Suppressor macrophage (primary cell): Measurements from ENCODE around the gene SMTNL2.
A peak's percentile ranks its signal among the peaks of the same experiment; 100 is the strongest.
"Not testable (repeated sequence)": the region's sequence is repeated elsewhere in the genome, so short reads cannot be mapped to it uniquely, and the experiment has no call there.

Experiments
- DNase-seq, 4 experiments: peaks; one replicate each; pipeline ENCODE4 v3.0.0-alpha.2; 2020 to 2022

SMTNL2 gene

GRCh38 chr17:4560837-4561256 is 23.5 kb upstream of the SMTNL2 start:
- DNase-seq: no peak

GRCh38 chr17:4562015-4562969 is 22.0 kb upstream of the SMTNL2 start:
- no peak for DNase-seq

- DNase-seq: peak; percentile 81 to 93 (median 89)
These were observed 18.9 kb upstream of the SMTNL2 start for GRCh38 chr17:4565209-4566141.

GRCh38 chr17:4566785-4567184 is 17.5 kb upstream of the SMTNL2 start:
- peak; percentile 68 to 80 (median 74) for DNase-seq

GRCh38 chr17:4569591-4569990 is 14.7 kb upstream of the SMTNL2 start:
- DNase-seq: no peak

- no peak for DNase-seq
These were observed 12.2 kb upstream of the SMTNL2 start for GRCh38 chr17:4572131-4572530.

GRCh38 chr17:4573115-4573514 is 11.2 kb upstream of the SMTNL2 start:
- no peak for DNase-seq

GRCh38 chr17:4573669-4574068 is 10.7 kb upstream of the SMTNL2 start:
- DNase-seq: peak; percentile 75 to 88 (median 84)

- DNase-seq: peak in 3 of 4 experiments; percentile 27 to 56 (median 29)
These were observed 9.8 kb upstream of the SMTNL2 start for GRCh38 chr17:4574448-4575045.

GRCh38 chr17:4576161-4576558 is 8.2 kb upstream of the SMTNL2 start:
- DNase-seq: no peak

GRCh38 chr17:4576729-4577322 is 7.5 kb upstream of the SMTNL2 start:
- no peak for DNase-seq

- DNase-seq: no peak
These were observed 6.8 kb upstream of the SMTNL2 start for GRCh38 chr17:4577386-4577993.

- not testable (repeated sequence) for DNase-seq
These were observed 6.0 kb upstream of the SMTNL2 start for GRCh38 chr17:4578349-4578748.

GRCh38 chr17:4579678-4580077 is 4.7 kb upstream of the SMTNL2 start:
- DNase-seq: no peak

GRCh38 chr17:4580291-4580690 is 4.0 kb upstream of the SMTNL2 start:
- DNase-seq: no peak

GRCh38 chr17:4582101-4582501 is 2.2 kb upstream of the SMTNL2 start:
- no peak for DNase-seq

- DNase-seq: no peak
These were observed 1.6 kb upstream of the SMTNL2 start for GRCh38 chr17:4582691-4583090.

GRCh38 chr17:4583206-4583605 is 1.1 kb upstream of the SMTNL2 start:
- DNase-seq: no peak

- peak in 1 of 4 experiments; percentile 23 for DNase-seq
These were observed 588 bp upstream of the SMTNL2 start for GRCh38 chr17:4583782-4584100.

GRCh38 chr17:4584917-4585637 is 748 bp downstream of the SMTNL2 start:
- no peak for DNase-seq

- no peak for DNase-seq
These were observed 1.3 kb downstream of the SMTNL2 start for GRCh38 chr17:4585638-4585994.
